GM12874 (cell line): Measurements from ENCODE around the gene CNOT10.

ENCODE experiments used
- CTCF ChIP-seq: IDR thresholded peaks from 2 replicates; pipeline ENCODE4 v1.5.1; 2011; ENCODE audit warnings: low read depth, mild to moderate bottlenecking, control low read depth, low read length, moderate library complexity; ENCODE audit not compliant: insufficient read depth

The CNOT10 gene

GRCh38 chr3:32655167-32655566, 29.8 kb upstream of the CNOT10 start:
- TF ChIP-seq CTCF, result no peak

GRCh38 chr3:32660634-32661033, 24.4 kb upstream of the CNOT10 start:
- TF ChIP-seq CTCF, result no peak

GRCh38 chr3:32662647-32663046, 22.3 kb upstream of the CNOT10 start:
- TF ChIP-seq CTCF, result no peak

- TF ChIP-seq CTCF, result no peak
Measured at GRCh38 chr3:32667072-32667582, 17.9 kb upstream of the CNOT10 start.

GRCh38 chr3:32675164-32675563, 9.8 kb upstream of the CNOT10 start:
- TF ChIP-seq CTCF, result no peak

- TF ChIP-seq CTCF, result no peak
Measured at GRCh38 chr3:32675650-32676049, 9.3 kb upstream of the CNOT10 start.

- no peak for TF ChIP-seq CTCF
Measured at GRCh38 chr3:32681811-32682210, 3.2 kb upstream of the CNOT10 start.
